Mesangial cell (primary cell): ENCODE measurements around the gene RGS9BP. TPM values are rescaled to one million over a fixed set of nuclear protein-coding genes. Genes with fewer than 3 reads are reported as not detected.

Source experiments
- total RNA-seq: library from RNA; depleted of rRNA; stranded (reverse); fragments of >200 nt; gene quantifications from 2 replicates; pipeline ENCODE4 v1.2.3, GENCODE V29; 2015

The RGS9BP gene, protein sequence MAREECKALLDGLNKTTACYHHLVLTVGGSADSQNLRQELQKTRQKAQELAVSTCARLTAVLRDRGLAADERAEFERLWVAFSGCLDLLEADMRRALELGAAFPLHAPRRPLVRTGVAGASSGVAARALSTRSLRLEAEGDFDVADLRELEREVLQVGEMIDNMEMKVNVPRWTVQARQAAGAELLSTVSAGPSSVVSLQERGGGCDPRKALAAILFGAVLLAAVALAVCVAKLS
- total RNA-seq = 0.51 TPM in 1 of 2 replicates, not detected in the other

GRCh38 chr19:32675720-32676185 lies at the start of gene RGS9BP:
Gene RGS9BP, plus strand, starts transcription at chr19:32675848. Its CDS starts 416 bp downstream, at chr19:32676264.

DNA sequence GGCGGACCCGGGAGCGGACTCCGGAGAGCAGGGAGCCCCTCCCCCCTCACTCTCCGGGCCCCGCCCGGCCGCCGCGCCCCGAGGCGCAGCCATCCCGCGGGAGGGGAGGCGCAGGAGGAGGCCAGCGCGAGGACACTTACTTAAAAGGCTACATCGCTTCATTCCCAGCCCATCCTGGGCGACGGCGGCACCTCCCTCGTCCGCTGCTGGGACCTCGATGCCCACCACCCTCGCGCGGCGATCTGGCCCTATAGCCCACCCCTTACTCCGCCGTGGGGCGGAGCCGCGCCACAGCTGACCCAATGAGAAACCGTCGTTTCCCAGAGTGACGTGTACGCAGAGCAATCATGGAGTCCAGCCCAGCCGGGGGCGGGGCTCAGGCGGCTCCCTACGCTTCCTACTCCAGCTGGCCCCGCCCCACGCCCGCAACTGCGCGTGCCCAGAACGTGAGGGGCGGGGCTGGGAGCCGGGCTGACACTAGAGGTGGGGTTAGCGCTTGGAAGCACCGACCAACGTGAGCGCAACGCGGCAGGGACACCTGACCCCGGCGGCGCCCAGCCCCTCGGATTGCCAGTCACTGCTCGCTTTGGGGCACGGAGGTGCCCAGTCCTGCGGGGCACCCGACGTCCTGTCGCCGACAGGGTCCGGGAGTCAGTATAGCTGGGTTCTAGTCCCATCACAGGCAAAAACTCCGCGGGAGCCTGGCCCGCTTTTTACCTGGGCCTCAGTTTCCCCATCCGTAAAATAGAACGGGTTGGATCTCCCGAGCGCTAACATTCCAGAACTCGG lies 523 bp upstream of the RGS9BP start, which contains the start of gene ANKRD27:
Gene ANKRD27 (minus strand): TSS at position 250 of the 789 bp plus-strand sequence. CDS start 16,165 bp downstream, outside the sequence.

GRCh38 chr19:32691291-32691951 lies 15.8 kb downstream of the RGS9BP start, which contains the start of gene NUDT19:
Gene NUDT19, plus strand, starts transcription at chr19:32691821. Its CDS starts 140 bp downstream, at chr19:32691961.

GRCh38 chr19:32719611-32720059 lies 44.0 kb downstream of the RGS9BP start, which contains the start of gene TDRD12:
Gene TDRD12, plus strand, starts transcription at chr19:32719767. Its CDS starts 306 bp downstream, at chr19:32720073.

Other genes with a start within 250 kb of the RGS9BP start
- gene PDCD5, start 94.7 kb upstream of the RGS9BP start, total RNA-seq = 93.4 and 235 TPM in 2 replicates
- gene ANKRD27, start 668 bp upstream of the RGS9BP start, total RNA-seq = 16.6 and 21.2 TPM in 2 replicates
- gene NUDT19, start 16.0 kb downstream of the RGS9BP start, total RNA-seq = 11.9 and 13.6 TPM in 2 replicates
- not detected in 2 replicates for gene TDRD12, start 43.9 kb downstream of the RGS9BP start, total RNA-seq
- not detected in 2 replicates for gene SLC7A9, start 193.9 kb downstream of the RGS9BP start, total RNA-seq